ENCODE results near the gene UTF1. TPM values are rescaled to one million over a fixed set of nuclear protein-coding genes. Genes with fewer than 3 reads are reported as not detected.

The UTF1 gene
- total and polyA plus RNA-seq, 2 of the 8 experiments (the other 6 are each of a cell fraction or from before 2014, with no cell fraction given): 0.47 to 21.8 TPM

DNA sequence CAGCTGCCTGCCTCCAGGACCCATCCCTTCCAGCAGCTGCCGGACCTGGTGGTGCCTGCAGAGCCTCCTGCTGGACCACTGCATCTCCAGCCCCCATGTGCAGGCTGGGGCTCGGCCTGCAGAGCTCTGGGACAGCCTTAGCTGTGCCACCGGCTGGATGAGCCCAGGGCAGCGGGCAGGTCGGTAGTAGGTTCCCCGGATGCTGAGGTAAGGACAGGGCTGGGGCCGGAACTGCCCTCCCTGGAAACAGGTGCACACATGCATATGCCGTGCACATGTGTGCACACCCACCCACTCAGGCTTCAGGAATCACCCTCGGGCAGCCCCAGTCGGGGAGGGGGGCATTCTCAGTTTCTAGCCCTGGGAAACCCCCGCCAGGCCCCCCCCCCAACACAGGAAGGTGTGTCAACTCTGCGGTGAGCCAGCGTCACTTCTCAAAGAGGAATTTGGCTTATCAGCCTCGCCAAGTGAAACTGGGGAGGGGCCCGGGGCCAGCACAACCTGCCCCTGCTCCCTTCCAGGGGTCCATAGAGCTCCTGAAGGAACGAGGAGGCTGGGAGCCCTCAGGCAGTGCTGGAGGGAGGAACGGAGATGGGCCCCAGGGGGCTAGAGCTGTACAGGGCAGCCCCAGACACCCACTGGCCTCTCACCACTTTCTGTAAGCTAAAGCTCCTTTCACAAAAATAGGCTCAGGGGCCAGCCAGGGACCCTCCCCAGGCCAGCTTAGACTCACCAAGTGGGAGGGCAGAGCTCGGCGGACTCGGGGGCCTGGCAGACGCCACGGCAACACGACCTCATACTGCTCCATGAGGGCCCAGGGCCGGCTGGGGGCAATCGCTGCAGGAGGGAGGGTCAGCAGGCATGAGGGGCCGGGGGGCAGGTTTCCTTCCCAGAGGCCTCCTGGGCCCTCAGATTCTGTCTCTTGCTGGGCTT, 45.0 kb downstream of the UTF1 start:
- no peak overlapping the region for H3K23ac ChIP-seq (ENCODE audit: insufficient read length)
- no peak overlapping the region for H4K5ac ChIP-seq (ENCODE audit: insufficient read length, low read depth, low read length)
- no peak overlapping the region for H4K91ac ChIP-seq (replicated peaks; ENCODE audit: insufficient read length, low read length)
- H3K36me3 ChIP-seq (ENCODE audit: control insufficient read depth in 2 of 4, insufficient read depth in 4 of 4, low read length in 3 of 4): peaks cover 0 to 4% (median 2%) of the 10 kb centered on the region in 4 experiments; a peak in 3 of 8 replicates
- TF ChIP-seq TEAD4 (IDR thresholded peaks at IDR 0.05; ENCODE audit: low read depth, low read length) (no peak), CHD2 (IDR thresholded peaks at IDR 0.05; ENCODE audit: low read length) (no peak), YY1 (IDR thresholded peaks at IDR 0.05; ENCODE audit: low read depth, low read length) (no peak), SIRT6 (IDR thresholded peaks at IDR 0.05; ENCODE audit: low read length) (no peak)
- TF ChIP-seq, protein P1, sequence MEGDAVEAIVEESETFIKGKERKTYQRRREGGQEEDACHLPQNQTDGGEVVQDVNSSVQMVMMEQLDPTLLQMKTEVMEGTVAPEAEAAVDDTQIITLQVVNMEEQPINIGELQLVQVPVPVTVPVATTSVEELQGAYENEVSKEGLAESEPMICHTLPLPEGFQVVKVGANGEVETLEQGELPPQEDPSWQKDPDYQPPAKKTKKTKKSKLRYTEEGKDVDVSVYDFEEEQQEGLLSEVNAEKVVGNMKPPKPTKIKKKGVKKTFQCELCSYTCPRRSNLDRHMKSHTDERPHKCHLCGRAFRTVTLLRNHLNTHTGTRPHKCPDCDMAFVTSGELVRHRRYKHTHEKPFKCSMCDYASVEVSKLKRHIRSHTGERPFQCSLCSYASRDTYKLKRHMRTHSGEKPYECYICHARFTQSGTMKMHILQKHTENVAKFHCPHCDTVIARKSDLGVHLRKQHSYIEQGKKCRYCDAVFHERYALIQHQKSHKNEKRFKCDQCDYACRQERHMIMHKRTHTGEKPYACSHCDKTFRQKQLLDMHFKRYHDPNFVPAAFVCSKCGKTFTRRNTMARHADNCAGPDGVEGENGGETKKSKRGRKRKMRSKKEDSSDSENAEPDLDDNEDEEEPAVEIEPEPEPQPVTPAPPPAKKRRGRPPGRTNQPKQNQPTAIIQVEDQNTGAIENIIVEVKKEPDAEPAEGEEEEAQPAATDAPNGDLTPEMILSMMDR (IDR thresholded peaks at IDR 0.05; ENCODE audit: control extremely low read depth in 1 of 3, insufficient read depth in 1 of 3, low read depth in 1 of 3, low read length in 3 of 3): peak in 1 of 3 experiments; percentile 2; a peak in 1 of 4 replicates
- H2BK15ac ChIP-seq (ENCODE audit: low read length): 0 out of 2 replicates have a peak overlapping the region, but pooled peaks have one; percentile 61
- H2BK12ac ChIP-seq (ENCODE audit: low read depth, low read length): no peak overlapping the region
- H3K9me3 ChIP-seq (ENCODE audit: insufficient read depth in 2 of 2, low read depth in 1 of 2, low read length in 1 of 2): no peaks in the 10 kb centered on the region
- no peak overlapping the region for H2AK5ac ChIP-seq (ENCODE audit: low read depth, low read length)
- POLR2A ChIA-PET (ENCODE audit: partially characterized antibody): interaction anchor here (1.0 to 2.1 kb wide), 5 partner anchors 8 to 49 kb away, joined by 3 to 11 read pairs (median 4); no protein-coding TSS in a partner anchor
- H3K56ac ChIP-seq (replicated peaks; ENCODE audit: insufficient read length, low read depth, low read length): no peak overlapping the region
- H2BK20ac ChIP-seq (ENCODE audit: low read length): no peak overlapping the region
- no peak overlapping the region for H3K18ac ChIP-seq (ENCODE audit: extremely low read depth, low read length)
- H2BK120ac ChIP-seq (replicated peaks; ENCODE audit: low read depth, low read length): no peak overlapping the region
- H3K79me2 ChIP-seq (ENCODE audit: control insufficient read depth in 1 of 2, insufficient read depth in 2 of 2, low read length in 2 of 2): no peaks in the 10 kb centered on the region
- no peak overlapping the region for H3K9ac ChIP-seq (replicated peaks in 1 of 4; ENCODE audit: extremely low read depth in 1 of 4, low read depth in 3 of 4, low read length in 3 of 4)
- H4K8ac ChIP-seq (ENCODE audit: extremely low read depth, insufficient read depth, low read length): no peak overlapping the region; the same call in 1 of the 2 replicates
- H3K4me3 ChIP-seq (ENCODE audit: extremely low read depth in 1 of 4, insufficient read depth in 2 of 4, low read depth in 3 of 4, low read length in 4 of 4): no peak overlapping the region
- no peaks in the 10 kb centered on the region for H3K79me1 ChIP-seq (ENCODE audit: low read depth, low read length)
- H4K20me1 ChIP-seq (replicated peaks in 1 of 2; ENCODE audit: control insufficient read depth in 1 of 2, insufficient read depth in 2 of 2, low read length in 2 of 2): peaks cover 0 to 5% of the 10 kb centered on the region in 2 experiments
- no peak overlapping the region; a peak in 1 of 4 replicates for H3K4me2 ChIP-seq (ENCODE audit: insufficient read depth in 1 of 2, low read depth in 2 of 2, low read length in 2 of 2)
- DNase-seq (ENCODE audit: low read depth in 1 of 2, low spot score in 2 of 2): no peak
- 71% methylated on average over 20 of the region's 26 CpGs; no CpG with 5 or more reads in 1 of the 2 experiments for WGBS, 2 experiments (ENCODE audit: extremely low coverage in 1 of 2, insufficient coverage in 1 of 2, insufficient read length in 1 of 2, insufficient replicate concordance in 2 of 2, low coverage in 1 of 2, low lambda C conversion rate in 2 of 2, missing lambda C conversion rate in 1 of 2)
- no peak overlapping the region for H3K27ac ChIP-seq (ENCODE audit: low read depth, low read length)
- no peak overlapping the region for H2BK5ac ChIP-seq (ENCODE audit: low read depth, low read length)
- H3K4me1 ChIP-seq (replicated peaks in 1 of 4; ENCODE audit: control insufficient read depth in 3 of 4, insufficient read depth in 4 of 4, low read length in 3 of 4): peaks cover 0 to 13% (median 7%) of the 10 kb centered on the region in 4 experiments; a peak in 5 of 7 replicates
- CTCF ChIA-PET (ENCODE audit: partially characterized antibody): interaction anchor here (0.5 to 2.1 kb wide), 13 partner anchors 8 to 431 kb away, joined by 3 to 10 read pairs (median 3); no protein-coding TSS in a partner anchor
- H3K23me2 ChIP-seq (ENCODE audit: low read depth, low read length): peaks cover 5% of the 10 kb centered on the region; the same call in 1 of the 2 replicates
- H3K14ac ChIP-seq (ENCODE audit: insufficient read length): no peak overlapping the region
- FAIRE-seq: no peak
- H2AFZ ChIP-seq (ENCODE audit: low read length): no peak overlapping the region
- no peak overlapping the region for H3K4ac ChIP-seq (replicated peaks; ENCODE audit: insufficient read length, low read depth, low read length)
- peaks cover 0 to 7% (median 4%) of the 10 kb centered on the region in 4 experiments; a peak in 6 of 7 replicates for H3K27me3 ChIP-seq (replicated peaks in 1 of 4; ENCODE audit: control insufficient read depth in 3 of 4, extremely low read depth in 1 of 4, insufficient read depth in 3 of 4, low read length in 3 of 4)
